Measurements from ENCODE around the gene VAV2. TPM values are rescaled to one million over a fixed set of nuclear protein-coding genes. Genes with fewer than 3 reads are reported as not detected.

VAV2 gene
- total RNA-seq, 2 donors from 2014 or later, result 3.4 to 6.0 TPM

GRCh38 chr9:133848471-133849109, 143.5 kb downstream of the VAV2 start:
- Histone ChIP-seq H3K4me3 (no peak overlapping the region), H3K27ac (no peak overlapping the region), H3K4me1 (peaks cover 0 to 27% of the 10 kb centered on the region in 2 donors), H3K36me3 (no peaks in the 10 kb centered on the region), H3K9me3 (no peaks in the 10 kb centered on the region), H3K27me3 (no peaks in the 10 kb centered on the region)
- no peak for DNase-seq (ENCODE audit: low spot score)
- no peak for TF ChIP-seq CTCF (IDR thresholded peaks at IDR 0.05)

GRCh38 chr9:133846483-133847090, 145.5 kb downstream of the VAV2 start:
- Histone ChIP-seq H3K4me3 (no peak overlapping the region), H3K27ac (no peak overlapping the region), H3K4me1 (peaks cover 0 to 27% of the 10 kb centered on the region in 2 donors), H3K9me3 (no peaks in the 10 kb centered on the region), H3K36me3 (no peaks in the 10 kb centered on the region), H3K27me3 (no peaks in the 10 kb centered on the region)
- TF ChIP-seq CTCF (IDR thresholded peaks at IDR 0.05), result no peak
- DNase-seq (ENCODE audit: low spot score), result no peak

GRCh38 chr9:133845440-133845839, 146.7 kb downstream of the VAV2 start:
- peak; percentile 89 for DNase-seq (ENCODE audit: low spot score)
- H3K4me3 ChIP-seq, result peak overlapping the region in 1 of 2 donors; percentile 35
- H3K27me3 ChIP-seq, result no peaks in the 10 kb centered on the region
- H3K27ac ChIP-seq, result peak overlapping the region; percentile 26 to 72
- TF ChIP-seq CTCF (IDR thresholded peaks at IDR 0.05), result no peak
- peaks cover 0 to 27% of the 10 kb centered on the region in 2 donors for H3K4me1 ChIP-seq
- no peaks in the 10 kb centered on the region for H3K9me3 ChIP-seq
- H3K36me3 ChIP-seq, result no peaks in the 10 kb centered on the region

GRCh38 chr9:133844881-133845410, 147.2 kb downstream of the VAV2 start:
- DNase-seq (ENCODE audit: low spot score), result no peak
- no peak for TF ChIP-seq CTCF (IDR thresholded peaks at IDR 0.05)
- H3K27ac ChIP-seq, result peak overlapping the region; percentile 26 to 72
- H3K9me3 ChIP-seq, result no peaks in the 10 kb centered on the region
- H3K4me1 ChIP-seq, result peaks cover 0 to 31% of the 10 kb centered on the region in 2 donors
- no peaks in the 10 kb centered on the region for H3K36me3 ChIP-seq
- no peaks in the 10 kb centered on the region for H3K27me3 ChIP-seq
- H3K4me3 ChIP-seq, result peak overlapping the region in 1 of 2 donors; percentile 35

GRCh38 chr9:133844398-133844784, 147.7 kb downstream of the VAV2 start:
- Histone ChIP-seq H3K36me3 (no peaks in the 10 kb centered on the region), H3K4me3 (peak overlapping the region in 1 of 2 donors; percentile 35), H3K9me3 (no peaks in the 10 kb centered on the region), H3K4me1 (peaks cover 0 to 37% of the 10 kb centered on the region in 2 donors), H3K27me3 (no peaks in the 10 kb centered on the region), H3K27ac (peak overlapping the region in 1 of 2 donors; percentile 72)
- TF ChIP-seq CTCF (IDR thresholded peaks at IDR 0.05), result no peak
- DNase-seq (ENCODE audit: low spot score), result no peak
